Duodenal mucosa (tissue), 2 donors: Measurements from ENCODE around the gene WDR4.
"Not testable (repeated sequence)": the region's sequence is repeated elsewhere in the genome, so short reads cannot be mapped to it uniquely, and the experiment has no call there.

Source experiments
- H3K27ac ChIP-seq: one replicate; pipeline ENCODE4 v1.7.0; 2013; ENCODE audit warnings: low read depth, low read length
- H3K27me3 ChIP-seq, 2 donors: one replicate each; pipeline ENCODE4 v1.7.0; 2013; ENCODE audit warnings: low read length in 2 of 2, control low read depth in 1 of 2; ENCODE audit not compliant: insufficient read depth in 2 of 2, control insufficient read depth in 1 of 2
- H3K36me3 ChIP-seq, 2 donors: one replicate each; pipeline ENCODE4 v1.7.0; 2013; ENCODE audit warnings: low read length in 2 of 2, control low read depth in 1 of 2; ENCODE audit not compliant: insufficient read depth in 2 of 2, control insufficient read depth in 1 of 2
- H3K4me1 ChIP-seq, 2 donors: one replicate each; pipeline ENCODE4 v1.7.0; 2013; ENCODE audit warnings: low read length in 2 of 2, control low read depth in 1 of 2; ENCODE audit not compliant: insufficient read depth in 2 of 2, control insufficient read depth in 1 of 2
- H3K4me3 ChIP-seq, 2 donors: one replicate each; pipeline ENCODE4 v1.7.0; 2013; ENCODE audit warnings: low read length in 2 of 2, low read depth in 1 of 2
- H3K9ac ChIP-seq, 2 donors: one replicate each; pipeline ENCODE4 v1.7.0; 2013; ENCODE audit warnings: low read length in 2 of 2, low read depth in 1 of 2
- H3K9me3 ChIP-seq, 2 donors: one replicate each; pipeline ENCODE4 v1.7.0; 2013; ENCODE audit warnings: low read length in 2 of 2, control low read depth in 1 of 2; ENCODE audit not compliant: control insufficient read depth in 1 of 2

Gene WDR4

DNA sequence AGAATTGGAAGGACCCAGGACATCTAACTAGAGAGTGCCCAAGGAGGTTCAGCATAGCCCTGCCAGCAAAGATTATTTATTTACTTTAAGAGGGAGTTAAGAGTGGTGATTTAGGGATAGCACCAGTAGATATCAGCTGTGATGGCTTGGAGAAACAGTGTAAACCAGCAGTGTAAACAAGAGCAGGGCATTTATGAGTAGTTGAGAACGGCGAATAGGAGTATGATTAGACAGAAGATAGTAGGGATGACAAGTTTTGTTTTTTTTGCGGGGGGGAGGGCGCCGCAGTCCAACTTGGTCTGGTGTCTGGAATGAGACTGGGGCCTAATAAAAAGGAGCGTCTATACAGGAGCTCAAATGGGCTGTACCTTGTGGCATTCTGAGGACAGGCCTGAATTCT lies 77.7 kb downstream of the WDR4 start:
- H3K9ac ChIP-seq, H3K9me3 ChIP-seq, H3K4me1 ChIP-seq, H3K4me3 ChIP-seq, H3K27me3 ChIP-seq, H3K36me3 ChIP-seq, H3K27ac ChIP-seq: not testable (repeated sequence)

DNA sequence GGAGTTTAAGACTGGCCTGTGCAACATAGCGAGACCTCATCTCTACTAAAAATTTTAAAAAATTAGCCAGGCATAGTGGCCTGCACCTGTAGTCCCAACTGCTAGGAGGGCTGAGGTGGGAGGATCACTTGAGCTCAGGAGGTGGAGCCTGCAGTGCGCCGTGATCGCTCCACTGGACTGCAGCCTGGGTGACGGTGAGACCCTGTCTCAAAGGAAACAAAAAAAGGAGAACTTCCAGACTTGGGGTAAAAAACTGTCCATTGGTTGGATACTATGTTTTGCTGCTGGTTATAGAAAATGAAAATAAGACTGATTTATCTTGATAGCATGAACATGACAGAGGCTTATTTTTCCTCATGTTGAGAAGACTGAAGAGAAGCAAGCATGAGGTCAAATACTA lies 79.4 kb downstream of the WDR4 start:
- Histone ChIP-seq H3K4me1 (no peaks in the 10 kb centered on the region), H3K27me3 (no peaks in the 10 kb centered on the region)

DNA sequence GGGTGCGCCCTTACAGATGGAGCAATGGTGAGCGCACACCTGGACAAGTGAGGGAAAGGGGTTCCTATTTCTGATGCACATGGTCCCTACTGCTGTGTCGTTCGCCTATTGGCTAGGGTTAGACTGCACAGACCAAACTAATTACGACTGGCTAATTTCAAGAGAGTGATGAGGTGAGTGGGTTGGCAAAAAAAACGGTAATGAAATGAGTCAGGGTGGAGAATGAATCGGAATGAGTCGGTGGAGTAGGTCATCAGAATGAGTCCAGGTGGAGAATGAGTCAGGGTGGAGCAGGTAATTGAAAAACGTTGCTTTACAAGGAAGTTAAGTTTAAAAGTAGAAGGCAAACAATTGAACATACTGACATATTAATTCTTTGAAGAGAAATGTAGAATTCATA lies 79.8 kb downstream of the WDR4 start:
- no peaks in the 10 kb centered on the region for H3K4me1 ChIP-seq
- no peaks in the 10 kb centered on the region for H3K36me3 ChIP-seq
- no peak overlapping the region for H3K9ac ChIP-seq
- H3K9me3 ChIP-seq = no peaks in the 10 kb centered on the region
- H3K4me3 ChIP-seq = no peak overlapping the region
- no peaks in the 10 kb centered on the region for H3K27me3 ChIP-seq
- H3K27ac ChIP-seq = no peak overlapping the region

More for the DNA sequence above, 79.4 kb downstream of the WDR4 start:
- Histone ChIP-seq H3K9ac (no peak overlapping the region), H3K4me3 (no peak overlapping the region), H3K36me3 (no peaks in the 10 kb centered on the region), H3K9me3 (no peaks in the 10 kb centered on the region), H3K27ac (no peak overlapping the region)
